Right lobe of liver (tissue), 6 donors: ENCODE measurements around the gene PARVB. TPM values are rescaled to one million over a fixed set of nuclear protein-coding genes. Genes with fewer than 3 reads are reported as not detected.

ENCODE experiments used
- ATAC-seq, 4 donors: fragments of 200-7000 bp; cut with Tn5 transposase; one replicate each; pipeline ENCODE4 v1.9.1; 2020; ENCODE audit warnings: mild to moderate bottlenecking in 4 of 4, moderate library complexity in 4 of 4
- DNase-seq, 3 donors: peaks; one replicate each; pipeline ENCODE4 v3.0.0-alpha.2; 2020
- H3K27ac ChIP-seq, 3 donors: fragments of 200-600 bp; one replicate each; pipeline ENCODE4 v1.8.0; 2022
- H3K27me3 ChIP-seq, 2 donors: fragments of 200-600 bp; one replicate each; pipeline ENCODE4 v1.8.0; 2022
- H3K36me3 ChIP-seq, 4 donors: fragments of 200-600 bp; sonication (generic) in 1 of 4; one replicate each; pipeline versions ENCODE4 v1.5.1 to v1.8.0; 2017 to 2022; ENCODE audit warnings: control low read depth in 1 of 4
- H3K4me1 ChIP-seq, 4 donors: fragments of 200-600 bp; sonication (generic) in 1 of 4; one replicate each; pipeline versions ENCODE4 v1.5.1 to v1.8.0; 2017 to 2022; ENCODE audit warnings: control low read depth in 1 of 4
- H3K4me3 ChIP-seq, 3 donors: fragments of 200-600 bp; one replicate each; pipeline ENCODE4 v1.8.0; 2022
- H3K9me3 ChIP-seq, 4 donors: fragments of 200-600 bp; sonication (generic) in 1 of 4; one replicate each; pipeline versions ENCODE4 v1.5.1 to v1.8.0; 2017 to 2022; ENCODE audit warnings: control low read depth in 1 of 4
- POLR2A ChIP-seq: fragments of 450-650 bp; IDR thresholded peaks from one replicate; pipeline ENCODE4 v1.6.1; 2017; ENCODE audit warnings: antibody characterized with exemption, mild to moderate bottlenecking
- WGBS: methylation state at CpG from one replicate; pipeline ENCODE4 v1.1.6; 2018; ENCODE audit warnings: low coverage, low lambda C conversion rate; ENCODE audit not compliant: insufficient coverage; ENCODE audit errors: missing lambda C conversion rate; 5-methylcytosine and 5-hydroxymethylcytosine counted together
- intact Hi-C, 2 donors: fragments of 100-400 bp; cut with DNase I; formaldehyde crosslinking; loops; one replicate each; pipeline versions ENCODE4 v1.11.2 to v1.14.1; 2022
- total RNA-seq, 6 experiments: library from RNA; depleted of rRNA in 2 of 6; stranded (reverse); fragments of >200 nt in 2 of 6; fragmentation: NEBNext Ultra II Directional in 3 of 6; extraction: Animal tissue kit (Norgen Biotek cat#: 25700) in 3 of 6; gene quantifications; one replicate each; pipeline versions ENCODE4 v1.1.0 to v1.2.4, GENCODE V29; 2016 to 2023
- TF ChIP-seq, protein P1 (sequence below), 4 donors: fragments of 200-600 bp in 3 of 4; fragments of 450-650 bp in 1 of 4; IDR thresholded peaks; one replicate each; pipeline versions ENCODE4 v1.5.1 to v1.8.0; 2016 to 2022; ENCODE audit warnings: antibody characterized with exemption in 4 of 4, mild to moderate bottlenecking in 2 of 4
- donor health status: DM: no; HTN: yes; CAD: no.
- donor health status: DM: no; HTN: no; CAD: no.
- donor health status: DM: no; HTN: no; CAD: no.
- donor health status: DM: no; HTN: yes; CAD: no.
- donor health status: DM: no; HTN: yes; CAD: no.

Gene PARVB
- total RNA-seq, 6 experiments from 2014 or later = 14.2 to 21.3 (median 15.2) TPM

DNA sequence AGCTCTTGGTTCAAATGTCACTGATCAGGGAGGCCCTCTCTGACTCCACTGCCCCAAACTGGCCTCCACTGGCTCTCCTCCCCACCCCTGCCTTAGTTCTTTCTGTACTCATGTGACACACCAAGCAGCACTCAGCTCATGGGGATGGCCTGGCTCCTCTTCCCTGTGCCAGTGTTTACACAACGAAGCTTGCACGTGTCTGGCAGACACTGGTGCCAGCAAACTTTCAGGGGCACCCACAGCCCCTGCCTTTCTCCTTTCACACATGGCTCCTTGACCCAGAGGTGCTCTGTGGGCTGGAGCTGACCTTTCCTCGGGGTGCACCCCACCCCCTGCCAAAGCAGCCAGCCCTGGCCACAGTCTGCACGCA, 119.0 kb downstream of the PARVB start:
- no peak for DNase-seq
- no peak overlapping the region for H3K27ac ChIP-seq
- no peak for ATAC-seq

DNA sequence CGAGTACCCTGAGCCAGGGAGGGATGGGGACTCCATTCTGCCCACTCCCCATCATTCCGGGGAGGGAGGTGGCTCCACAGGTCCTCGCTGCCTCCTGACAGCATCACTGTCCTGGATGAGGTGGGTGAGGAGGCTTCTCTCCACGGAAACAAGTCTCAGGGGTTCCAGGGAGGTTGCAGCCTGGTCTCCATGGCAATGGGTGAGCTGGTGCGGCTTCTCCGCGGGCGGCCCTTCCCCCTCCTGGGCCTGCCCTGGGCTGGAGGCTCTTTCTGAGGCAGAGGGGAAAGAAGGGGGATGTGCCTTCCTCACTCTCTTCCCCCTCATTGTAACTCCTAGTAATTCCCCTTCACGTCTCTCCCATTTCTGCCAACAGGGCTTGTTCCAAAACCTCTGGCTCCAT, 119.5 kb downstream of the PARVB start:
- ATAC-seq = no peak
- 60% methylated on average over 1 of the region's 9 CpGs for WGBS
- H3K4me3 ChIP-seq = no peak overlapping the region
- H3K4me1 ChIP-seq = no peaks in the 10 kb centered on the region
- intact Hi-C loops = no loop called here
- no peak for DNase-seq
- no peaks in the 10 kb centered on the region for H3K36me3 ChIP-seq
- TF ChIP-seq, protein P1, sequence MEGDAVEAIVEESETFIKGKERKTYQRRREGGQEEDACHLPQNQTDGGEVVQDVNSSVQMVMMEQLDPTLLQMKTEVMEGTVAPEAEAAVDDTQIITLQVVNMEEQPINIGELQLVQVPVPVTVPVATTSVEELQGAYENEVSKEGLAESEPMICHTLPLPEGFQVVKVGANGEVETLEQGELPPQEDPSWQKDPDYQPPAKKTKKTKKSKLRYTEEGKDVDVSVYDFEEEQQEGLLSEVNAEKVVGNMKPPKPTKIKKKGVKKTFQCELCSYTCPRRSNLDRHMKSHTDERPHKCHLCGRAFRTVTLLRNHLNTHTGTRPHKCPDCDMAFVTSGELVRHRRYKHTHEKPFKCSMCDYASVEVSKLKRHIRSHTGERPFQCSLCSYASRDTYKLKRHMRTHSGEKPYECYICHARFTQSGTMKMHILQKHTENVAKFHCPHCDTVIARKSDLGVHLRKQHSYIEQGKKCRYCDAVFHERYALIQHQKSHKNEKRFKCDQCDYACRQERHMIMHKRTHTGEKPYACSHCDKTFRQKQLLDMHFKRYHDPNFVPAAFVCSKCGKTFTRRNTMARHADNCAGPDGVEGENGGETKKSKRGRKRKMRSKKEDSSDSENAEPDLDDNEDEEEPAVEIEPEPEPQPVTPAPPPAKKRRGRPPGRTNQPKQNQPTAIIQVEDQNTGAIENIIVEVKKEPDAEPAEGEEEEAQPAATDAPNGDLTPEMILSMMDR (IDR thresholded peaks at IDR 0.05) = no peak
- no peak for TF ChIP-seq POLR2A
- H3K9me3 ChIP-seq = no peaks in the 10 kb centered on the region
- H3K27ac ChIP-seq = no peak overlapping the region
- H3K27me3 ChIP-seq = no peaks in the 10 kb centered on the region

More for the DNA sequence above, 119.0 kb downstream of the PARVB start:
- Histone ChIP-seq H3K9me3 (no peaks in the 10 kb centered on the region), H3K4me3 (no peak overlapping the region), H3K4me1 (no peaks in the 10 kb centered on the region), H3K27me3 (no peaks in the 10 kb centered on the region), H3K36me3 (no peaks in the 10 kb centered on the region)
- WGBS = 28% methylated on average over 2 of the region's 4 CpGs
- TF ChIP-seq, protein P1 (IDR thresholded peaks at IDR 0.05) = no peak
- TF ChIP-seq POLR2A = no peak
- intact Hi-C loops = no loop called here

DNA sequence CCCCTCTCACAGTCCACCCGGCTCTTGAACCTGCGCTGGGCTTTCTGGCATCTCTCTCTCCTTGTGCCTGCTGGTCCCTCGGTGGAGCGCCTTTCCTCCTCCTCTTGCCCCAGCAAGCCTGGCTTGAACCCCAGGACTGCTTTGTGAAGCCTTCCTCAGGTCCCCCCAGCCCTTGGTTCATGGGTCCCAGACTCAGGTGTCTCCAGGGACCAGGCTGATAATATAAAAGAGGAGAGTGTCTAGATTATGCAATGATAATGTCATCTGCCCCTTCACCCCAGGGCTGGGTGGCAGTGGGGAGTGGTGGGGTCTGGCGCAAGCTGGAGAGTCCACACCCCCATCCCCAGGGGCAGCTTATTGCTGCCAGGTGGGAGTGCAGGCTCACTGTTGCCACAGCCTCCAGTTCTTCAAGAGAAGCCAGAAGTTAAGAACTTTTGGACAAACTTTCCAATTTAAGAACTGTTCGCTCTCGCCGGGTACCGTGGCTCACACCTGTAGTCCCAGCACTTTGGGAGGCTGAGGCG, 120.0 kb downstream of the PARVB start:
- H3K27me3 ChIP-seq = no peaks in the 10 kb centered on the region
- WGBS = 44% methylated on average over 3 of the region's 10 CpGs
- no peak for TF ChIP-seq POLR2A
- TF ChIP-seq, protein P1 (IDR thresholded peaks at IDR 0.05) = no peak
- ATAC-seq (no peak), DNase-seq (no peak)
- no peaks in the 10 kb centered on the region for H3K9me3 ChIP-seq
- no peak overlapping the region for H3K4me3 ChIP-seq
- no peak overlapping the region for H3K27ac ChIP-seq
- no peaks in the 10 kb centered on the region for H3K36me3 ChIP-seq
- H3K4me1 ChIP-seq = no peaks in the 10 kb centered on the region
- intact Hi-C loops = no loop called here

DNA sequence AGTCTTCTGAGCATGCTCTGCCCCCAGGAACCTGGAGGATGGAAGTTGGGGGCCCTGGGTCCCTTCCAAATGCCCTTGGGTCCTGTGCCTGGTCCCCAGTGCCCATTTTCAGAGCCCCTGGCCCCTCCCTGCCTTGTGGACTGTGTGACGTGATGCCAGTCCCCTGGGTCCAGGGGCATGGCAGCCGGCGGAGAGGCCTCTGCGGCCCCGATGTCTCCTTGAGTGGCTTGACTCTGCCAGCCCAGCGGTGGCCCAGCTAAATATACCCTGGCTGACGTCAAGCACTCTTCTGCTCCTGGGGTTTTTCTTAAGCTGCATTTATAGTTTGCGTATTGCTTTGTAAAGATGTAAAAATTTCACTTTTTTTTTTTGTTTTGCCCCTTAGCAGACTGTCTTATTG, 121.4 kb downstream of the PARVB start:
- ATAC-seq (no peak), DNase-seq (no peak)
- Histone ChIP-seq H3K9me3 (no peaks in the 10 kb centered on the region), H3K36me3 (no peaks in the 10 kb centered on the region), H3K27me3 (no peaks in the 10 kb centered on the region), H3K4me1 (no peaks in the 10 kb centered on the region), H3K27ac (no peak overlapping the region), H3K4me3 (no peak overlapping the region)
- intact Hi-C loops = no loop called here
- WGBS = 87% methylated on average over 3 of the region's 8 CpGs
- TF ChIP-seq, protein P1 (IDR thresholded peaks at IDR 0.05) = no peak
- no peak for TF ChIP-seq POLR2A
